Kidney (tissue), 14 donors: ENCODE measurements around the gene MEF2C. TPM values are rescaled to one million over a fixed set of nuclear protein-coding genes. Genes with fewer than 3 reads are reported as not detected.

Source experiments
- DNase-seq, 5 donors: peaks; one replicate each; pipeline ENCODE4 v3.0.0-alpha.2; 2013 to 2020
- FAIRE-seq: peaks from 2 replicates; lab custom pipeline; 2012; peaks lifted over from hg19 to GRCh38; lab: Jason Lieb, UNC
- H3K27ac ChIP-seq, 2 donors: one replicate each; pipeline ENCODE4 v1.7.0; 2013; ENCODE audit warnings: low read depth in 2 of 2, low read length in 2 of 2, inconsistent platforms in 1 of 2
- H3K27me3 ChIP-seq: one replicate; pipeline ENCODE4 v1.7.1; 2013; ENCODE audit warnings: low read length, inconsistent platforms; ENCODE audit not compliant: control insufficient read depth, insufficient read depth
- H3K36me3 ChIP-seq, 3 donors: one replicate each; pipeline versions ENCODE4 v1.7.0 to v1.7.1; 2013; ENCODE audit warnings: low read length in 3 of 3, control low read depth in 1 of 3, inconsistent platforms in 1 of 3; ENCODE audit not compliant: insufficient read depth in 3 of 3, control insufficient read depth in 2 of 3
- H3K4me1 ChIP-seq, 3 donors: one replicate each; pipeline versions ENCODE4 v1.7.0 to v1.7.1; 2013; ENCODE audit warnings: low read length in 3 of 3, inconsistent platforms in 1 of 3, low read depth in 1 of 3; ENCODE audit not compliant: control insufficient read depth in 2 of 3, insufficient read depth in 2 of 3
- H3K4me3 ChIP-seq, 3 donors: one replicate each; pipeline versions ENCODE4 v1.7.0 to v1.8.1; 2013; ENCODE audit warnings: low read length in 3 of 3, control low read depth in 1 of 3, inconsistent platforms in 1 of 3
- H3K9ac ChIP-seq, 3 donors: one replicate each; pipeline versions ENCODE4 v1.7.0 to v1.7.1; 2013; ENCODE audit warnings: low read length in 3 of 3, control low read depth in 1 of 3, inconsistent platforms in 1 of 3
- H3K9me3 ChIP-seq, 3 donors: one replicate each; pipeline versions ENCODE4 v1.7.0 to v1.7.1; 2013; ENCODE audit warnings: low read length in 3 of 3, control low read depth in 1 of 3, inconsistent platforms in 1 of 3; ENCODE audit not compliant: control insufficient read depth in 2 of 3, insufficient read depth in 1 of 3
- CTCF ChIP-seq: IDR thresholded peaks from 3 replicates; pipeline ENCODE4 v1.5.1; 2012; ENCODE audit warnings: mild to moderate bottlenecking, moderate library complexity, borderline replicate concordance; ENCODE audit not compliant: insufficient read depth; ENCODE audit errors: extremely low read depth
- intact Hi-C: fragments of 100-400 bp; cut with DNase I; formaldehyde crosslinking; loops from one replicate; pipeline ENCODE4 v1.11.1; 2022
- polyA plus RNA-seq: library from polyadenylated mRNA; stranded (reverse); fragments of 350-450 nt; fragmentation: Illumina TruSeq; extraction: RNeasy Lipid Tissue Mini Kit (QIAGEN cat#74804); gene quantifications from one replicate; pipeline ENCODE4 v1.2.3, GENCODE V29; 2014; ENCODE audit warnings: low read depth, low replicate concordance; ENCODE audit not compliant: insufficient read depth
- total RNA-seq: library from RNA; stranded (reverse); fragmentation: NEBNext Ultra II Directional; extraction: Animal tissue kit (Norgen Biotek cat#: 25700); gene quantifications from one replicate; pipeline ENCODE4 v1.2.1, GENCODE V29; 2021
- donor health status: control.
- donor health status: control.
- donor health status: control.
- donor health status: control.
- donor health status: control.
- donor health status: DM: yes; HTN: yes; CAD: no.
- donor health status: Normal renal cell carcinoma (clear cell type).

Gene MEF2C
- total and polyA plus RNA-seq, 2 donors from 2014 or later = 5.3 to 75.4 TPM

GRCh38 chr5:88675708-88676636, 207.0 kb downstream of the MEF2C start:
- DNase-seq (peak; percentile 74 to 84 (median 79)), FAIRE-seq (no peak)
- no peaks in the 10 kb centered on the region for H3K9me3 ChIP-seq
- no peak overlapping the region for H3K27ac ChIP-seq
- peaks cover 0 to 7% (median 4%) of the 10 kb centered on the region in 3 donors for H3K4me1 ChIP-seq
- intact Hi-C loops = no loop called here
- no peak overlapping the region for H3K9ac ChIP-seq
- H3K27me3 ChIP-seq = peaks cover 77% of the 10 kb centered on the region
- no peaks in the 10 kb centered on the region for H3K36me3 ChIP-seq
- H3K4me3 ChIP-seq = peak overlapping the region; percentile 18 to 37 (median 21)
- no peak for TF ChIP-seq CTCF

GRCh38 chr5:88675168-88675707, 207.7 kb downstream of the MEF2C start:
- Histone ChIP-seq H3K9ac (no peak overlapping the region), H3K4me3 (peak overlapping the region in 2 of 3 donors; percentile 18 to 37), H3K27ac (no peak overlapping the region), H3K9me3 (no peaks in the 10 kb centered on the region), H3K36me3 (no peaks in the 10 kb centered on the region), H3K4me1 (peaks cover 0 to 7% (median 4%) of the 10 kb centered on the region in 3 donors), H3K27me3 (peaks cover 78% of the 10 kb centered on the region)
- no peak for TF ChIP-seq CTCF
- intact Hi-C loops = no loop called here
- no peak for FAIRE-seq
- peak in 3 of 5 donors; percentile 41 to 72 (median 55) for DNase-seq

- TF ChIP-seq CTCF = no peak
- FAIRE-seq (no peak), DNase-seq (peak; percentile 61 to 76 (median 64))
- Histone ChIP-seq H3K27ac (peak overlapping the region in 1 of 2 donors; percentile 17), H3K4me1 (peaks cover 0 to 7% (median 4%) of the 10 kb centered on the region in 3 donors), H3K27me3 (peaks cover 78% of the 10 kb centered on the region), H3K36me3 (no peaks in the 10 kb centered on the region), H3K9me3 (no peaks in the 10 kb centered on the region), H3K4me3 (peak overlapping the region in 1 of 3 donors; percentile 37), H3K9ac (no peak overlapping the region)
- intact Hi-C loops = no loop called here
These were observed 208.4 kb downstream of the MEF2C start for GRCh38 chr5:88674356-88675167.
